ENCODE results near the gene SND1. TPM values are rescaled to one million over a fixed set of nuclear protein-coding genes. Genes with fewer than 3 reads are reported as not detected.

Gene SND1
- total and polyA plus RNA-seq, 10 of the 15 experiments (the other 5 are each of a cell fraction or from before 2014, with no cell fraction given), result 52.4 to 270 (median 146) TPM

- TF ChIP-seq E2F8 (IDR thresholded peaks at IDR 0.05; ENCODE audit: low read depth, partially characterized antibody) (no peak), IKZF1 (conservative IDR thresholded peaks at IDR 0.05) (no peak), CHD1 (IDR thresholded peaks at IDR 0.05; ENCODE audit: low read depth, low read length) (no peak), SIN3A (IDR thresholded peaks at IDR 0.05; ENCODE audit: low read depth, low read length) (no peak), MTA2 (IDR thresholded peaks at IDR 0.05; ENCODE audit: low read depth) (no peak), BACH1 (IDR thresholded peaks at IDR 0.05; ENCODE audit: borderline replicate concordance) (no peak), CHD4 (IDR thresholded peaks at IDR 0.05) (no peak), BCL11A (IDR thresholded peaks at IDR 0.05; ENCODE audit: low read depth, low read length) (no peak)
Observed at GRCh38 chr7:128125816-128126215, 473.8 kb downstream of the SND1 start (continued).

- in situ Hi-C loops (cut with MboI) (no loop called here), intact Hi-C loops (cut with micrococcal nuclease; ENCODE audit: unreplicated experiment) (no loop called here)
- WGBS (ENCODE audit: insufficient coverage, insufficient replicate concordance, low lambda C conversion rate, missing lambda C conversion rate), result 33% methylated on average over 3 of the region's 3 CpGs
- H3K27me3 ChIP-seq (replicated peaks in 1 of 2; ENCODE audit: control insufficient read depth in 2 of 2, insufficient read depth in 2 of 2, low read length in 1 of 2), result peaks cover 0 to 2% of the 10 kb centered on the region in 2 experiments; a peak in 2 of 4 replicates
- DNase-seq (ENCODE audit: low read depth, low spot score) (no peak), FAIRE-seq (no peak), ATAC-seq (no peak)
- ChIA-PET POLR2A (interaction anchor here (0.7 kb wide), 1 partner anchor 272 kb away, joined by 4 read pairs; no protein-coding TSS in a partner anchor), RAD21 (ENCODE audit: unreplicated experiment) (interaction anchor here (0.9 to 1.3 kb wide), 3 partner anchors 20 to 420 kb away, joined by 3 read pairs; no protein-coding TSS in a partner anchor), CTCF (interaction anchor here (1.7 to 1.9 kb wide), 3 partner anchors 7 to 419 kb away, joined by 4 to 7 read pairs (median 6); no protein-coding TSS in a partner anchor), SMC1A (ENCODE audit: uncharacterized antibody, unreplicated experiment) (interaction anchor here (2.1 kb wide), 1 partner anchor 420 kb away, joined by 6 read pairs; no protein-coding TSS in a partner anchor)
- H3K9me3 ChIP-seq (replicated peaks; ENCODE audit: control insufficient read depth, insufficient read depth, low read length), result no peaks in the 10 kb centered on the region
- no peaks in the 10 kb centered on the region for H3K4me1 ChIP-seq (ENCODE audit: control insufficient read depth, insufficient read depth, low read length)
- no TSS peak for BruUV-seq (replicated peaks)
- no peak overlapping the region for H3K4me2 ChIP-seq (ENCODE audit: control insufficient read depth, insufficient read depth)
- H3K36me3 ChIP-seq (ENCODE audit: control insufficient read depth in 2 of 2, insufficient read depth in 2 of 2, low read length in 1 of 2), result no peaks in the 10 kb centered on the region
- H3K27ac ChIP-seq (ENCODE audit: control insufficient read depth, insufficient read depth), result no peak overlapping the region
- H3K79me2 ChIP-seq (ENCODE audit: control insufficient read depth, insufficient read depth, low read length), result no peaks in the 10 kb centered on the region
- H3K9ac ChIP-seq (ENCODE audit: control insufficient read depth, insufficient read depth, low read length), result no peak overlapping the region
- H2AFZ ChIP-seq (ENCODE audit: control insufficient read depth, low read depth, low read length), result no peak overlapping the region
- no peak overlapping the region for H3K4me3 ChIP-seq
- H4K20me1 ChIP-seq (ENCODE audit: control insufficient read depth, insufficient read depth), result no peaks in the 10 kb centered on the region
- TF ChIP-seq PAX8 (IDR thresholded peaks at IDR 0.05) (no peak), POLR2A (IDR thresholded peaks at IDR 0.05; ENCODE audit: low read depth, low read length) (no peak), SREBF2 (IDR thresholded peaks at IDR 0.05; ENCODE audit: low read length) (no peak), IRF3 (IDR thresholded peaks at IDR 0.05) (no peak), LARP7 (IDR thresholded peaks at IDR 0.05) (no peak), SPI1 (IDR thresholded peaks at IDR 0.05; ENCODE audit: borderline replicate concordance, insufficient read depth, low read depth, low read length) (no peak), KLF5 (IDR thresholded peaks at IDR 0.05; ENCODE audit: partially characterized antibody) (no peak), ATF2 (IDR thresholded peaks at IDR 0.05; ENCODE audit: low read length) (no peak), BRCA1 (IDR thresholded peaks at IDR 0.05; ENCODE audit: low read depth, low read length) (no peak), BMI1 (IDR thresholded peaks at IDR 0.05; ENCODE audit: borderline replicate concordance) (no peak), SUZ12 (IDR thresholded peaks at IDR 0.05; ENCODE audit: unreplicated experiment) (no peak)
Observed at GRCh38 chr7:128128401-128128800, 476.4 kb downstream of the SND1 start.

Data from GM12878 (cell line).